Subcutaneous adipose tissue (tissue), 4 donors: ENCODE data around the gene CEP76. TPM values are rescaled to one million over a fixed set of nuclear protein-coding genes. Genes with fewer than 3 reads are reported as not detected.

ENCODE experiments used
- CTCF ChIP-seq: fragments of 450-650 bp; IDR thresholded peaks from one replicate; pipeline ENCODE4 v1.5.1; 2016; ENCODE audit warnings: low read depth, mild to moderate bottlenecking, control low read depth, antibody characterized with exemption, moderate library complexity
- total RNA-seq, 4 donors: library from RNA; depleted of rRNA; stranded (reverse); fragments of >200 nt; gene quantifications; one replicate each; pipeline ENCODE4 v1.1.0, GENCODE V29; 2016

The CEP76 gene
- total RNA-seq, 4 donors from 2014 or later = 5.1 to 13.0 (median 6.5) TPM

DNA sequence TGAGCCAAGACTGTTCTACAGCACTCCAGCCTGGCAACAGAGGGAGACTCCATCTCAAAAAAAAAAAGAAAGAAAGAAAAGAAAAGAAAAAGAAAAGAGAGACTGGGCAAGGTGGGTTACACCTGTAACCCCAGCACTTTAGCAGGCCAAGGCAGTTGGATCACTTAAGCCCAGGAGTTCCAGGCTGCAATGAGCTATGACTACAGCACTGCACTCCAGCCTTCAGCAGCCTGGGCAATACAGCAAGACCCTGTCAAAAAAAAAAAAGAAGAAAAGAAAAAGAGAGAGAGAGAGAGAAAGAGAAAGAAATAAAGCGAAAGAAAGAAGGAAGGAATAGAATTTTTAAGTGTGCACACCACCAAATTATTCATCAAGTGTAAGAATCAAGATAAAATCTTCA lies 47.6 kb downstream of the CEP76 start:
- no peak for TF ChIP-seq CTCF

DNA sequence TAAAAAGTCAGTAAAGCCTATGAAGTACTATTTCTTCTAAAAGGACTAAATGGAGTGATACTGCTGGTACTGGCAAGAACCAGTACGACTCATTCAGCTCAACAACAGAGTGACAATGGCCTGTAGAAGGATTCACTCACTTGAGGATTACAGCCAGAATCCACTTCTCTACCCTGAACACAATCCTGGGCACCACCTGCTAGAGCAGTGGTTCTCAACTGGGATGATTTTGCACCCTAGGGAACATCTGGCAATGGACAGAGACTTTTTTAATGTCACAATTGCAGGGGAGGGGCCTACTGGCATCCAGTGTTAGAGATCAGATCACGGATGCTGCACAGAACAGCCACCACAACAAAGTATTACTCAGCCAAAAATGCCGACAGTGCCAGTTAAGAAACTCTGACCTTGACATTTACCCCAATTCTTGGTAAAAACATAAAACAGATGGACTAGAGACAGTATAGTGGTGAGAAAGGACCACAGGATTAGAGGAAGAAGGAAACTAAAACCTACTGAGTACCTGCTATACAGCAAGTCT lies 49.6 kb downstream of the CEP76 start:
- TF ChIP-seq CTCF = no peak

DNA sequence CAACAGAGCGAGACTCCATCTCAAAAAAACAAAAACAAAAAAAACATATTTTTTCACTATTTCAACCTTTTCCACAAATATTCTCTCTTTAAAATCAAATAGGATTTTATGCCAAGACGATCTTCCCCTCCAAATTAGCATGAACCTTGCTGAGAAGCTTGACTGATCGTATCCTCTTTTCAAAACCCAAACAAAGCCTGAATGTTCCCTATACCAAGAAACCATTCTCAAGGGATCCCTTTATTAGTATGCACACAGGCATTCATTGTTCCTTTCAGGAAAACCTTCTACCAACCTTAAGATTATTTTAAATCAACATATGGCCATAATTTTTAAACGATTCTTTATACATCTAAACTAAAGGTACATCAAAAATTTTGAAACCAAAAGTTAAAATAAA lies 50.9 kb downstream of the CEP76 start:
- no peak for TF ChIP-seq CTCF

GRCh38 chr18:12647773-12648172 lies 54.8 kb downstream of the CEP76 start:
- no peak for TF ChIP-seq CTCF

DNA sequence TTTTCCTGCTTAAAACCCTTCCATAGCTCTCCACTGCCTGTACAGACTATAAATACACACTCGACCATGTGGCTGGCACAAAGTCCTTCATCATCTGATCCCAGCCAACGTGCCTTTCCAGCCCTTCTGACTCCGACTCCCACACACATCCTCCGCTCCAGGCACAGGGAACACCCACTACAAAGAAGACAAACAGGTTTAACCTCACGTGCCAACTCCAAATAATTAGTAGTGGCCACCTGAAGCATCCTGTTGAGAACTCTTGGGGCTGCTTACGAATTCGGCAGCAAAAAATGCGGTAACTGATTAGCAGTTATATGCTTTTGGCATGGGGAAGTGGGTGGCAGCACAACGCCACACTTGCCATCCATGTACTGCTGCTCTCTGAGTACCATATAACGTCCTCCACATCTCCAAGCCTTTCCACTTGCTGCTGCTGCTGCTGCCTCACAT lies 56.7 kb downstream of the CEP76 start:
- no peak for TF ChIP-seq CTCF

DNA sequence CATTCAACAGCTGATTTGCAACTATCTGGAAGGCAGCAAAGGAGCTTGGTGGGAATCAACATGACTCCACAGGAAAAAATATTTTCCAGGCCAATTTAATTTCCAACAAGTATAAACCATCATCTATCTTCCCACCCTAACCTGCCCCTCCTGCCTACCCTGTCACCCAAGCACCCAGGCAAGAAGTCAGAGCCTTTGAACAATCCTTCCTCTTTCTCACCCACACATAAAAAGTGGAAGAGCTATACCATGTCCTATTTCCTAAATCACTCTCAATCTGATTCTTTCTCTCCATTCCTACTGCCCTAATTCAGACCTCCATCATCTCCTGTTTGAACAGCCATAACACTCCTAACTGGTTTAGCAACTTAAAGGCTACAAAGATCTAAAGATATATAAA lies 57.3 kb downstream of the CEP76 start:
- TF ChIP-seq CTCF = no peak

- TF ChIP-seq CTCF = no peak
These were observed 61.7 kb downstream of the CEP76 start for GRCh38 chr18:12640881-12641200.
